Stimulated activated CD4-positive, alpha-beta T cell treated with anti-CD3 and anti-CD28 coated beads, Interleukin-1b, Interleukin-23, amount 100 ng/mL, for 48 hours (primary cell): ENCODE data around the gene CACNA2D4.

Experiments
- DNase-seq: peaks from one replicate; pipeline ENCODE4 v3.0.0-alpha.2; 2020

CACNA2D4 gene

DNA sequence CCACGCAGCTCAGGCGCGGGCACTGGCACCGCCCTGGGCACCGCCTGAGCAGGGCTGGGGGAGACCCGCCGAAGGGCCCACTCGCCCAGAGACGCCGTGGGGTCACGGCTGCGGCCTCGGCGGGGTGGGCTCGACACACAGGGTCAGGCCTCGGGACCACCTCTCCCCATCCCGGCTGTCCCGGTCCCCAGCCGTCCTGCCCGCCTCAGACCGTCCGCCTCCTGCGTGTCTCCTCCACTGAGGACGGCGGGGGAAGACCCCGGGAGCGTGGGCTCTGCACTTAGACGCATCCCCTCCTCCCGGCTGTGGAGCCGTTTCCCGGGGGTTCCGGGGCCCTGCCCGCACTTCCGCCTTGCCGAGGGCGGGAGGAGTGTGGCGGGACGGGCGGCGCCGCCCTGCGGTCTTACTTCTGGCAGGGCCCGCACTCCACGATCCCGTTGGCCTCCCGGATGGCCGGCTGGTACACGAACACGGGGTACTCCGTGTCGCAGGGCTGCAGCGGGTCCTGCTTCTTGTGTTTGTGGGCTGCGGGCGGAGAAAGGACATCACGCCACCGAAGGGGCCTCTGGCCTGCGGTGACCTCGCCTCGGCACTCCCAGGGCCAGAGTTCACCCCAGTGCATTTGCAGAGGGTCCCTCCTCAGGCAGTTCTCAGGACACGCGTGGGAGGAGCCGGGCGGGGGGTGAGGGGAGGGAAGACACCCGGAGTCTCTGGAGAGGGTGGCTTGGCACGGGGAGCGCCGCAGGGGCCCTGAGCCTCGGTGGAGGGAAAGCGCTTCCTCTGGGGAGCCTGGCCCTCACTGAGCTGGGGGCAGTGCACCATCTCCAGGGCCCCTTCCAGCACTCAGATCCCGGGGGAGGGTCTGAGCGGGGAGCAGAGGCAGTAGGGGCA is 121.2 kb downstream of the CACNA2D4 start:
- peak; percentile 64 for DNase-seq

DNA sequence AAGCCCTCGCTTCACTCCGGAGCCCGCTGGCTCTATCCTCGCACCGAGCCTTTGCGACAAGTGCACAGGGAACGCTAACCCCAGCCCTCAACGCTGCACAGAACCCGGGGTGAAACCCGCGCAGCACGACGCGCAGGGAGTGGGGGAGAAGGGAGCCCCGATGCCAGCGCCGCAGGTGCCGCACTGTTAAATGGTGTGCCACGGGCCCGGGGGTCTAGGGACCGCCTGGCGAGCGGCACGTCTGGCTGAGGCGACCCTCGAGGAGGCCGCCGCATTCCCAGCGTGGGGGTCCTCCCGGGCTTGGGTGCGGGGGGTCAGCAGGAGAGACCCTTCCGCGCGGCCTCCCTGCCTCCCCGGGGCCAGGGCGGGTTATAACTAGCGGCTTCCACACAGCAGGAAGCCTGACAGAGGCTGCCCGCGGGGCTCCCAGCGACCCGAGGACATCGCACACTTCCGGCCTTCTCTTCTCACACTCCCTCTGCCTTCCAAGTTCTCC is 121.9 kb downstream of the CACNA2D4 start:
- peak; percentile 50 for DNase-seq

DNA sequence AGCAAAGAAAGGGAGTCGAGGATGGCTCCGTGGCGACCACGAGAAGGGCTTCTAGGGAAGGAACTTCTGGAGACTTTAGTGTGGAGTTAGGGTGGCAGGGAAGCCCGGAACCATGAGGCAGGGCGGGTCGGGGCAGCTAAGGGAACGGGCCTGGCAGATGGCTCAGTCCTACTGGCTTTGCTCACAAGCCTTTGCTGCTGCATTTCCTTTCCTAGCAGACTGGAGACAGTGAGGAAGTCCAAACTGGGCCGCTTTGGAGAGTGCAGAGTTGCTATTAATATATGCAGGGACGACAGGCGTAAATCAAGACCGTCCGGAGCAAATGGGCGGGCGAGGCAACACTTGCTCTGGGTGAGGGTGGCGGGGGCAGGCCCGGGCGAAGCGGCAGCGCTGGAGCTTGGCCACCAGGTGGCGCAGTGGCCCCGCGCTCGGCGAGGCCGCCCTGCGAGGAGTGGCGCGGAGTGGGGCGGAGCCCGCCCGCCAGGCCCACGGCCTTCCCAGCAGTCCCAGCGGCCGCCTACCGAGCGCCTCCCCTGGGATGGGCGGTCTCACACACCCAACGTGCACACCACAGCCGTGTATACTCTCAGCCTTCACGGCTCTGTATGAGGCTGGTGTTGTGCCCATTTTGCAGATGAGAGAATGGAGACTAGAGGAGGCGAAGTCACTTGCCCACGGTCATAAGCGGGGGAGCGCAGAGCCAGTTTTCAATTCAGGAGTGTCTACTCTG is 122.5 kb downstream of the CACNA2D4 start:
- DNase-seq: peak; percentile 95

DNA sequence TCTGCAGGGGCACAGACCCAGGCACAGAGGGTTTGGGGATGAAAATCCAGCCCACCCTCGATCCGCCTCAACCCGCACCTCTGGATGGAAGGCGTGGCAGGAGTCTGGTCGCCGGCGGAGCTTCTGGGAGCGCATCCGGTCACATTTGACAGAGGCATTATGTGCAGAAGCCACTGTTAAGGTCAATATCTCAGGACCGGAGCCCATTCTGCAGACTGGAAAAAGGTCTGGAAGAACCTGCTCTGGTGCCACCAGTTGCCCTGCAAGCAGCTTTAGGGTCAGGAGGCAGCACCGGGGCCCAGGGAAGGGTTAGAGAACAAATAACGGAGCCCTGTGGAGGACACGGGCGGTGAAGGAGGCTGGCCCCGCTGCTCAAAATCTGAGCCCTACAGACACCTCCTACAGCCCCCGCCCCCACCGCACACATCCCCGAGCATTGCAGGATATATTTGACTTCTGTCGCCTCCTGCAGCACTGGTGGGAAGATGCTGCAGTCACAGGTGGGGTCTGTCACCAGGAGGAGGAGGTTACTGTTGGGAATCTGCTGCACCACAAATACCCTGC is 123.1 kb downstream of the CACNA2D4 start:
- no peak for DNase-seq

DNA sequence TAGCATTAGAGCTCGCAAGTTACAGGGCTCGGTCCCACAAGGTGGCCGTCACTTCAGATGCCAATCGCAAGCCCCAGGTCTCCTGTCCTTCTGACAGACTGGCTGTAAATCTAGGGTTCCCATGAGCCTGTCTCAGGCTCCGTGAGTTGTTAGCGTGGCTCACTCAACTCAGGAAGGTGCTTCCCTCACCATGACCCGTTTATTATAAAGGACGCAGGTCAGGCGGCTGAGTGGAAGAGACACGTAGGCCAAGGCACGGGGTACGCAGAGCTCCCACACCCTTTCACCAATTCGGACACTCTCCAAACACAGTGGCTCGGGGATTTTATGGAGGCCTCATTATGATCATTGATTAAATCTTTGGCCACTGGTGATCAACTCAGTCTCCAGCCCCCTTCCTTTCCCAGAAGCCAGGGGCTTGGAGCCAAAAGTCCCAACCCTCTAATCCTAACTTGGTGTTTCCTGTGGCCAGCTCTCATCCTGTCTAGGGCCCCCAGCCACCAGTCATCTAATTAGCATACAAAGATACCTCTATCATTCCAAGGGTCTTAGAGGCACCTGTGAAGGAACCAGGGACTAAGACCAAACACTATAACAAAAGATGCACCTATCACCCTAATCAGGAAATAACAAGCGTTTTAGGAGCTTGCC is 123.9 kb downstream of the CACNA2D4 start:
- no peak for DNase-seq

DNA sequence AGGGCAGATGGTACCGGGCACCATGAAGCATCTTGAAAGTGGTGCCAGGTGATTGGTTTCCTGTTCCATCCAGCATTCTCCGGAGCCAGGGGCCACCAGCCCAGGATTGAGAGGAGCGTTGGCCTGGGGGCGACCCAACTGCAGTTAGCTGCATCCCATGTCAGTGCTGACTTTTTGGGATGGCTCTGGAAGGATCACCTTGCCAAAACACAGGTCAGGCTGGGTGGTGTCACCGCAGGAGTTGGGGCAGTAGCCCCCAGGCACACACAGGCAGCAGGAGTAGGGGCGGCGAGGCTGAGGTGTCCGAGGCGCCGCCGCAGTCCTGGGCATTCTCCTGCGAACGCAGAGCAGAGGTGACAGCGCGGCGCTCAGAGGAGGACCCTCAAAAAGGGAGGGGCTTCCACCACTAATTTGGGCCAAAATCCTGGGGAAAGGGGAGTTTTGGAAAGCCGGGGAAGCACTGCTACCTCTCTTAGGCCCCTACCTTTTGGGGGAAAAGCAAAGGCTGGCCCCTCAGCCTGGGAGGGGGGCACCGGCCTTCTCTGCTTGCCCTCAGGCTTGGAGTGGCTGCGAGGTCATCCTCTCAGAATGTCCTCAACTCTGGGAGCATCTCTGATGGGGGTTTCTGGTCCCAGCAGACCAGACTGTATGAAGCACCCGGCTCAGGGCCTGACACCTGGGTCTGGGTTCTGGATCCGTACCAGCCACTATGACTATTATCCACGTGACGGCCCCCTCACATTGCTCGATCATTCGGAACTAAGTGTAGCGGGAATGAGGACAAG is 124.8 kb downstream of the CACNA2D4 start:
- DNase-seq: no peak

DNA sequence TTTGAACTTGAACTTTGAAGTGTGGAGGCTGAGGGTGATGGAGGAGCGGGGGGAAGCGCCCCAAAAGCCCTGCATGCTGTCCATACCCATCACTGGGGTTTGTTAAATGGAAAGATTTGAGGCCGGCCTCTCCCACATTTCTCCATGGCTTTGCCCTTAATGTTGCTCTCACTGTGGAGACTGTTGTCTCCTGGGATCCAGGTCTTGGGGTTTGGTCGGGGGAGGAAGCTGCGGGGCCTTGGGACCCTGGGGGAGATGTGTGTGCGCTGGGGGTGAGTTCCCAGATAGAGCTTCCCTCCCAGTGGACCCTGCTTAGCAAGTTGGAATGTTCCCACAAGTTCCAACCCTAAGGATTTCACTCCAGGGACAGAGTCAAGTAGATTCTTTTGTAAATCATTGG is 126.0 kb downstream of the CACNA2D4 start:
- no peak for DNase-seq

DNA sequence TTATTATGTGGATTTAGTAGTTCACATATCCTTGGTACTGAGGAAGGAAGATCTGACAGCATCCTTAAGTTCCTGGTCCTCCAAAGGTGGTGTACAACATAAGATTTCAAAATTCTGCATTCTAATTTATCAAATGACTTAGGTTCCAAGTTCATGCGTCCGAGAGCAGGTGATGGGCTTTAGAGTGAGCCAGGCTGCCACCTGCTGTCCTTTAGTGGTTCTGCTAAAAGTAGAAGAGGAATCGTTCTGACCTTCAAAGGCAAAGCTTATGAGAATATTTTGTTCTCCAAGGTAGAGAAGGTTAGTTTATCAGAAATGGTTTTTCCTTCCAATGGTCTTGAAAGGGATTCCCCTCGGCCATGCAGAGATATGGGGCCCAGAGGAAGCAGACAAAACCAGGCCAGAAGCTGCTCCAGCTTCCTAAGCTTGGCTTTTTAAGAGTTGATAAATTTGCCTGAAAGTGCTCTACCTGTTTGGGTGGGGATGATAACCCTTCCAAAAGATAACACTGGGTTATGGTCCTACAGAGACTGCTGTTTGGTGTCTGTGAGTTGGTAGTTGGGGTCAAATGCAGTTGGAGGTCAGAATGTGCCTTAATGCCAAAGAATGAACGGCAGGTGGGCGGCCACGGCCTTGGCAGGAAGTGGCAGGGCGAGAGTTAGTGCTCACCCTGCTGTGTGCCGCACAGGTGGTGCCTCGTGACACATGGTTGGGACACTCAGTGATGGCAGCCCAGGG is 127.2 kb downstream of the CACNA2D4 start:
- peak; percentile 60 for DNase-seq

DNA sequence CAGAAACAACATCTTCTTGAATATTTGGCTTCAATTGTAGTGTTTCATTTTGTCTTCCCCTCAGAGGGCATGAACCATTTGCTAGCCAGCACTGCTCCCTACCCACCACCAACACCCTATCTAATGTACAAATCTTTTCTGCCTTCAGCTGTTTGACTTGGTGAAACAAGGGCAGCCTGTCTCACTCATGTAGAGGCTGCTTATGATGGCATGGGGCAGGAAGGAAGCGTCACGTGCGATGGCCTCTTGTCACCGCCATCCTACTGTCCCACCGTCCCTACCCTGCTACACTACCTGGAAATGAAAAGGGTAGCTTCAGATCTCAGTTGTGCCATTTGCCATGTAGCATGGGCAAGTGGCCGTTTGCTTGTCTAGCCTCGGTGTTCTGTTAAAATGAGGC is 128.0 kb downstream of the CACNA2D4 start:
- no peak for DNase-seq

DNA sequence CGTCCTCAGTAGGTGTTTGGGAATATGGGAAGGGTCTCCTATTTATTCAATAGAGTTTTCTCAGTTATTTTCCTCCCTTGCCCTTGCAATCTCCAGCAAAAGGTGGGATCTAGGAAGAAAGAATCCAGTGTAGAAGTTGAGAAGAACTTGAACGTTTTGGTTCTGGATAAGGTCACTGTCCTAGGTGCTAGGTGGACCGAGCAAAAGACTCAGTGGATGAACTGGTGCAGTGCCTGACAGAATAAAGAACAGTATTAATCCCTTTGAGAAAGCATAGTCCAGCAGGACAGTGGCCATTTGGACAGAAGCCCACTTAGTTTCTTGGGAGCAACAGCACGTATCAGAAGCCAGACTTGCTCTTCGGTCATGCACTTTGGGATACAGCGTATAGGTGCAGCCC is 130.7 kb downstream of the CACNA2D4 start:
- DNase-seq: no peak

DNA sequence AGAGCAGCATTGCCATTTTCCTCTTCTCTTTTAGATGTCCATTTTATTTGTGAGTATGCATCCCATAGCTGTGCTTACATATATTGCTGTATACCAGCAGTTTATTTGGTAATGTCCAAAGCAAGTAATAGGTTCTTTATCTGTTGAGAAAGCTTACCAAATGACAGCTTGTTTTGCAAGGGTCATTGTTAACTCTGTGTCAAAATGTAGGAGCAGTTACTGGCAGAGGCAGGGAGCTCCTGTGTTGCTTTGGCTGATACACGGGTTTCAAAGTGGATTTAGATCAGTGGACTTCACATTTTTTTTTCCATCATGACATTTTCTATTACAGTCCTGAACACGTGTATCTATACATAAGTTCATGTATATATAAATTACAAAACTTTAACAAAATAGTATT is 136.2 kb downstream of the CACNA2D4 start:
- no peak for DNase-seq

DNA sequence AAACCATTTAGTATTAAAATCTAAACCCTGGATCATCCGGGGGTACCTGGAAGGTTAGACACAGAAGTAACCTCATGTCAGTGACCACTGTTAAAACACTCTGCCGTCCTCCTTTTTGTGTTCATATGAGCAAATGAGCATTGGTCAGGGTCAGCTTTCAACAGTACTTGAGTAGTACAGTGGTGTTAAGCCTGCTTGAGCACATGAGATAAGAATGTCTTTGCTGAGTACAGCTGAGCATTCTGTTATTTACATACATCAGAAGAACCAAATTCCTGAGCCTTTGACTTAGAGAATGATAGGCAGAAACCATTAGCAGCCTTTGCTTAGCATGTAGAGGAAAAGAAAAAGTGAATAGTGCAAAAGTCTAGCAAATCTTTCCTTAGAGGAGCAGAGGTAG is 136.7 kb downstream of the CACNA2D4 start:
- DNase-seq: no peak

DNA sequence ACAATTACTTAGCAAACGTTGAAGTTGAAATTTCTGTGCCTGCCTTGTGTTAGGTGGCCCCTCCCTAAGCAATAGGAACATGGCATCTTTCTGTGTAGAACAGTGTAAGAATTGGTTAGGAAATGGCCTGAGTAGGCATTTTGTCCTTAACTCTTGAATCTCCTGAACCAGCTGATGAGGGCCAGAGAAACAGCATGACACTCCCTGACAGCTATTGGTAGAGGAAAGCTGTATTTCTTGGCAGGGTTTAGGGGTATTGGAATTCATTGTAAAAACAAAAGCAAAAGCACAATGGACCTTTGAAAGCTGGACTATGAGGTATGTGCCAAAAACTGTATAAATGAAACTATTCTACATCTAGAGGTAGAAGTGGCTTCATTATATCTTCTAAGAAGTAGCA is 138.7 kb downstream of the CACNA2D4 start:
- DNase-seq: no peak

DNA sequence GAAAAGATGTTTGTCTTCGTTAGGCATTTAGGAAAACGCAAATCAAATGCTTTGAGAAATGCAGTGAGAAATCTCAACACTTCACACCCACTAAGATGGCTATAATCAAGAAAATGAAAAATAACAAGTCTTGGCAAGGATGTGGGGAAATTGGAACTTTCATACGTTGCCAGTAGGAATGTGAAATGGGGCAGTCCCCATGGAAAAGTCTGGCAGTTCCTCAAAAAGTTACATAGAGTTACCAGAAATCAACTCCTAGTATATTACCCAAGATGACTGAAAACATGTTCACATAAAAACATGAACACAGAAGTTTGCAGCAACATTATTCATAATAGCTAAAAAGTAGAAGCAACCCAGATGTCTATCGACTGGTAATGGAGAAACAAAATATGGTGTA is 139.5 kb downstream of the CACNA2D4 start:
- no peak for DNase-seq

DNA sequence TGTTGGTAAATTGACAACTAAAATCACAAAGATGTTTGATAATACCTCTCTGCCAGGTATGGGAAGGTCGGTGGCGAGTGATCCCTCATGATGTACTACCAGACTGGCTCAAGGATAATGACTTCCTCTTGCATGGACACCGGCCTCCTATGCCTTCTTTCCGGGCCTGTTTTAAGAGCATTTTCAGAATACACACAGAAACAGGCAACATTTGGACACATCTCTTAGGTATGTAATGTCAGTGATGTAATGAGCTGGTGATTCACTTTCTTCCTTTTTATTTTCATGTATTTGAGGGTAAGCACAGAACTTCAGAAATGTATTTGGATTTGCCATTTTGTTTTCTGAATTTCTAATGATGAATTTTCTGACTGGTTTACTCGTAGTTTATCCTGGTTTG is 140.7 kb downstream of the CACNA2D4 start:
- no peak for DNase-seq

DNA sequence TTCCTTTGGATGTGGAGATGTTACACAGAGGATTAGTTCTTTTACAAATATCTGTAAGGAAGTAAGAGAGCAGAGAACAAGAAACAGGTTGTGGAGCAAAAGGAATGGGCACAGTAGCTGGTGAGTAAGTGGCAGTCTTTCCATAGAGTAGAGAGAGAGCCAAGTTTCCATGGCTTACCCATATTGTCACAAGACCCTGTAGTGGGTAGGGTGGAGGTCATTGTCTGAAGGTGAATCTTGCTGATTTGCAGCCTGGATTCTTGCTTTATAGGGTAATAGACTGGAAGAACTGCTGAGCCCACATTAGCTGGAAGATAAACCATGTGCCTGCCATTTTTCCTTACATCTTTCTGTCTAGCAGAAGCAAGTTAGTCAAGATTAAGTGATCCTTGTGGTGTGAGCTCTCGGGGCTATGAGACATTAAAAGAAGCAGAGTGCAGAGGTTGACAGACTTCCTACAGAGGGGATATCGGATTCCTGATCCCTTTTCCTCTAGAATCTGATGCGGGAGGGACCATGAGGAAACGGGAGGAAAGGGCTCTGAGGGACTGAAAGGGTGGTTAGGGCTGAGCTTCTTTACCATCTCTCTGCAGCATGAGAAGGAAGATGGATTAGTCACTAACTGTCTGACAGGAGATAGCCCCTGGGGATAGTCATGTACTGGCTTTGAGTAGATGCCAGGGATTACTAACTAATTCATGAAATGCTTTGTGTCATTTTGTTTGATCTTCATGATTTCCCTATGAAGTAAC is 142.1 kb downstream of the CACNA2D4 start:
- no peak for DNase-seq

DNA sequence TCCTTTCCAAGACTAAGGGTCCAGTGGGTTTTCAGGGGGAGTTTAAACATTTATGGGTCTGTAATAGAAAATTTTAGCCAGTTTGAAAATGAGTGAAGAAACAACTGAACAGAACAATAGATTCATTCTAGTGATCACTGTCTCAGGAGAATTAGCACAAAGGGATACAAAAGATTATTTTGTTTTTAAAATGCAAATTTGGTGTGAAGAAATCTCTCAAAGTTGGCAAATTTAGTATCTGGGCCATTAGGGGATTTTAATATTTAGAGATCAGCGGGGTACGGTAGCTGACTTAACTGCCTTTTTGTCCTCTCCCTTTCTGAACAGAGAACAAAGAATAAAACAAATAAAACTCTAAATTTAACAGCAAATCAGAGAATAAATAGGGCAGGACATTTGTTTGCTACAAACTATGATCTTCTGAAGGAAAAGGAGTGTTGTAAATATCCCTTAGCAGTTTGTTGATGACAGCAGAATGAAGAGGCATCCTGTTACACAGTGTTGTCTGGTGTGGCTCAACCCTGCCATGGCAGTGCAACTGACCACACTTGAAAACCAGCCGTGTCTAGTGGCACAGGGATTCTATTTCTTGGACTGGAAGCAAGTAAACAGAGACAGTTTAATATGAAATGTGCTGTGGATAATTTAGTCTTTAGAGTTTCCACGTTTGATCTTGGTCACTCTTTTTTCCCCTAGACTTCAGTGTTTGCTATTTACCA is 144.4 kb downstream of the CACNA2D4 start:
- DNase-seq: no peak

DNA sequence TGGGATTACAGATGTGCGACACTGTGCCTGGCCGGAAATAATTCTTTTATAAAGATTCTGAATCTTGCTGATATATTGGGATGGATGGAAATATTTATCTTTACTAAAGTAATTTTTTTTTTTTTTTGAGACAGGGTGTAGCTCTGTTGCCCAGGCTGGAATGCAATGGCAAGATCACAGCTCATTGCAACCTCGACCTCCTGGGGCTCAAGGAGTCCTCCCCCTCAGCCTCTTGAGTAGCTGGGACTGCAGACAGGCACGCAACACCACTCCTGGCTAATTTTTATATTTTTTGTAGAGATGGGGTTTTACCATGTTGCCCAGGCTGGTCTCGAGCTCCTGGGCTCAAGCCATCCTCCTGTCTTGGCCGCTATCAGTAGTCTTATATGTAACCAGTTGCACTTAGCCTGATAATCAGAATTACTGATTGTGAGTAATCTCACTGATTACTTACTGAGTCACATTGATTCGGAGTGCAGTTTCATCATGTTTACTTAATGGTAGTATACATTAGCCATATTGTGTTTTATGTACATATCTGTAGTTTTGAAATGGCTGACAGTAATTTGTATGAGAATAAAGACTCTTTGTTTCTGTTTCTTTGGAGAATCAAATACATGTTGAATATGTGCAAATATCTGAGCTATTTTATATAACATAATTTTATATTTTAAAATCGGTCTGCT is 148.5 kb downstream of the CACNA2D4 start:
- no peak for DNase-seq

DNA sequence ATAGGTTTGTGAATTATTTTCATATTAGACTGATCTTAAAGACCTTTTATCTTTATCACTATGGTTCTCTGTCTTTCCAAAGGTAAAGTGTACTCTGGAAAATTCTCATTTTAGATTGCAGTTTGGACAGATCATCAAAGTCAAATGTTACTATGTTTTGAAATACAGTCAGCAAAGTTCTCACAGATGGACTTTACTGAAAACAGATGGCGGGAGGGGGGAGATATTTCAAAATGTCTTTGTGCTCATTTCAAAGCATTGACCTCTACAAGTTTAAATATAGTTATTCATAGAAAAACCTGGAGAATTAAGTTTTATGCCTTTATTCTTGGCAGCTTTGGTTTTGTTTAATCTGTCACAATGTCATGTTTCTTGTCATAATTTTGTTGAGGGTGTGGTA is 149.8 kb downstream of the CACNA2D4 start:
- no peak for DNase-seq
